Osteoblast (primary cell): ENCODE data around the gene KLHL4. TPM values are rescaled to one million over a fixed set of nuclear protein-coding genes. Genes with fewer than 3 reads are reported as not detected.
"Not testable (repeated sequence)": the region's sequence is repeated elsewhere in the genome, so short reads cannot be mapped to it uniquely, and the experiment has no call there.

ENCODE experiments used
- DNase-seq: peaks from one replicate; pipeline ENCODE4 v3.0.0; 2011; ENCODE audit warnings: low spot score, mixed read lengths; ENCODE audit not compliant: insufficient read length; ENCODE audit errors: missing footprints
- H2AFZ ChIP-seq: 2 replicates; pipeline ENCODE4 v1.6.0; 2011; ENCODE audit warnings: mild to moderate bottlenecking, low read length
- H3K27ac ChIP-seq: 2 replicates; pipeline ENCODE4 v1.5.1; 2011; ENCODE audit warnings: mild to moderate bottlenecking, low read depth, low read length, moderate library complexity
- H3K27me3 ChIP-seq: 2 replicates; pipeline ENCODE4 v1.6.0; 2012; ENCODE audit warnings: mild to moderate bottlenecking, control low read depth, inconsistent platforms, low read length, moderate library complexity; ENCODE audit not compliant: insufficient read depth
- H3K36me3 ChIP-seq: 2 replicates; pipeline ENCODE4 v1.5.1; 2011; ENCODE audit warnings: mild to moderate bottlenecking, low read length, control low read depth, moderate library complexity; ENCODE audit not compliant: insufficient read depth
- H3K4me1 ChIP-seq: 2 replicates; pipeline ENCODE4 v1.5.1; 2011; ENCODE audit warnings: mild to moderate bottlenecking, low read length, control low read depth, moderate library complexity; ENCODE audit not compliant: insufficient read depth
- H3K4me2 ChIP-seq: 2 replicates; pipeline ENCODE4 v1.6.0; 2011; ENCODE audit warnings: mild to moderate bottlenecking, low read length; ENCODE audit not compliant: insufficient read depth
- H3K4me3 ChIP-seq: fragments of 200-600 bp; sonication (generic); 3 replicates; pipeline ENCODE4 v1.5.1; 2012; ENCODE audit warnings: mild to moderate bottlenecking, low read length, inconsistent platforms; ENCODE audit not compliant: insufficient read depth
- H3K79me2 ChIP-seq: 2 replicates; pipeline ENCODE4 v1.6.0; 2012; ENCODE audit warnings: mild to moderate bottlenecking, low read length, control low read depth, inconsistent platforms; ENCODE audit not compliant: insufficient read depth
- H3K9me3 ChIP-seq: 2 replicates; pipeline ENCODE4 v1.5.1; 2011; ENCODE audit warnings: low read depth, low read length, control low read depth
- H4K20me1 ChIP-seq: 2 replicates; pipeline ENCODE4 v1.6.0; 2012; ENCODE audit warnings: mild to moderate bottlenecking, low read length, control low read depth; ENCODE audit not compliant: insufficient read depth
- CTCF ChIP-seq: IDR thresholded peaks from 2 replicates; pipeline ENCODE4 v1.5.1; 2011; ENCODE audit warnings: mild to moderate bottlenecking, low read depth, low read length, moderate library complexity; ENCODE audit errors: extremely low read depth
- total RNA-seq: library from RNA; depleted of rRNA; stranded (reverse); fragments of >200 nt; gene quantifications from 2 replicates; pipeline ENCODE4 v1.2.3, GENCODE V29; 2012

The KLHL4 gene
- total RNA-seq, 1 donor = 0.72 TPM

- Histone ChIP-seq H4K20me1 (no peaks in the 10 kb centered on the region), H2AFZ (no peak overlapping the region), H3K9me3 (no peaks in the 10 kb centered on the region), H3K79me2 (no peaks in the 10 kb centered on the region), H3K4me1 (no peaks in the 10 kb centered on the region), H3K4me2 (no peak overlapping the region), H3K27ac (no peak overlapping the region), H3K36me3 (no peaks in the 10 kb centered on the region), H3K27me3 (no peaks in the 10 kb centered on the region), H3K4me3 (no peak overlapping the region)
- no peak for TF ChIP-seq CTCF
- no peak for DNase-seq
These were observed 175.6 kb downstream of the KLHL4 start for GRCh38 chrX:87693204-87693603.

GRCh38 chrX:87697409-87697808 is 179.8 kb downstream of the KLHL4 start:
- H3K4me1 ChIP-seq = no peaks in the 10 kb centered on the region
- H3K36me3 ChIP-seq = no peaks in the 10 kb centered on the region
- H3K27ac ChIP-seq = no peak overlapping the region
- H4K20me1 ChIP-seq = no peaks in the 10 kb centered on the region
- H3K4me3 ChIP-seq = no peak overlapping the region
- DNase-seq = no peak
- no peaks in the 10 kb centered on the region for H3K9me3 ChIP-seq
- H3K4me2 ChIP-seq = no peak overlapping the region
- TF ChIP-seq CTCF = no peak
- H3K79me2 ChIP-seq = no peaks in the 10 kb centered on the region
- H3K27me3 ChIP-seq = no peaks in the 10 kb centered on the region
- H2AFZ ChIP-seq = no peak overlapping the region

- Histone ChIP-seq H3K27me3 (no peaks in the 10 kb centered on the region), H3K9me3 (no peaks in the 10 kb centered on the region), H3K27ac (no peak overlapping the region), H3K4me2 (no peak overlapping the region), H2AFZ (no peak overlapping the region), H3K4me3 (no peak overlapping the region), H4K20me1 (no peaks in the 10 kb centered on the region), H3K4me1 (no peaks in the 10 kb centered on the region), H3K79me2 (no peaks in the 10 kb centered on the region), H3K36me3 (no peaks in the 10 kb centered on the region)
- no peak for TF ChIP-seq CTCF
- DNase-seq = no peak
These were observed 185.2 kb downstream of the KLHL4 start for GRCh38 chrX:87702795-87703194.

- H3K9me3 ChIP-seq, H3K36me3 ChIP-seq, H3K4me2 ChIP-seq, DNase-seq, H2AFZ ChIP-seq, H4K20me1 ChIP-seq, H3K27me3 ChIP-seq, H3K27ac ChIP-seq, H3K4me3 ChIP-seq, H3K79me2 ChIP-seq, H3K4me1 ChIP-seq: not testable (repeated sequence)
These were observed 185.9 kb downstream of the KLHL4 start for GRCh38 chrX:87703469-87703868.
